ENCODE data around the gene ZCCHC7. TPM values are rescaled to one million over a fixed set of nuclear protein-coding genes. Genes with fewer than 3 reads are reported as not detected.

Gene ZCCHC7
- total and polyA plus RNA-seq, 5 donors from 2014 or later, result 32.3 to 43.6 (median 34.8) TPM

GRCh38 chr9:37333288-37333687, 212.9 kb downstream of the ZCCHC7 start:
- ATAC-seq (ENCODE audit: low read depth in 2 of 2) (no peak), DNase-seq (no peak)
- no peak overlapping the region for H3K4me3 Mint-ChIP-seq
- no peaks in the 10 kb centered on the region for H3K27me3 ChIP-seq (ENCODE audit: control insufficient read depth, insufficient read depth, low read length)
- H3K4me1 ChIP-seq (ENCODE audit: control insufficient read depth, insufficient read depth, low read length, poor library complexity, severe bottlenecking), result no peaks in the 10 kb centered on the region
- H3K27ac Mint-ChIP-seq, result no peak overlapping the region
- H3K27me3 Mint-ChIP-seq, result no peaks in the 10 kb centered on the region
- no peaks in the 10 kb centered on the region for H3K36me3 ChIP-seq (ENCODE audit: control insufficient read depth, insufficient read depth, low read length)
- H3K9me3 ChIP-seq (ENCODE audit: control insufficient read depth in 2 of 2, low read length in 2 of 2), result no peaks in the 10 kb centered on the region
- peaks cover 0 to 4% (median 2%) of the 10 kb centered on the region in 4 donors for H3K4me1 Mint-ChIP-seq
- H3K4me3 ChIP-seq (ENCODE audit: low read depth, low read length), result no peak overlapping the region
- no peak overlapping the region for H3K27ac ChIP-seq (ENCODE audit: insufficient read depth, low read length, poor library complexity, severe bottlenecking)
- H3K9me3 Mint-ChIP-seq, result no peaks in the 10 kb centered on the region
- no peaks in the 10 kb centered on the region for H3K36me3 Mint-ChIP-seq

- H3K27ac ChIP-seq (ENCODE audit: insufficient read depth, low read length, poor library complexity, severe bottlenecking), result no peak overlapping the region
- peaks cover 0 to 7% (median 0%) of the 10 kb centered on the region in 4 donors for H3K4me1 Mint-ChIP-seq
- H3K4me1 ChIP-seq (ENCODE audit: control insufficient read depth, insufficient read depth, low read length, poor library complexity, severe bottlenecking), result no peaks in the 10 kb centered on the region
Measured at GRCh38 chr9:37335238-37335637, 214.9 kb downstream of the ZCCHC7 start.

DNA sequence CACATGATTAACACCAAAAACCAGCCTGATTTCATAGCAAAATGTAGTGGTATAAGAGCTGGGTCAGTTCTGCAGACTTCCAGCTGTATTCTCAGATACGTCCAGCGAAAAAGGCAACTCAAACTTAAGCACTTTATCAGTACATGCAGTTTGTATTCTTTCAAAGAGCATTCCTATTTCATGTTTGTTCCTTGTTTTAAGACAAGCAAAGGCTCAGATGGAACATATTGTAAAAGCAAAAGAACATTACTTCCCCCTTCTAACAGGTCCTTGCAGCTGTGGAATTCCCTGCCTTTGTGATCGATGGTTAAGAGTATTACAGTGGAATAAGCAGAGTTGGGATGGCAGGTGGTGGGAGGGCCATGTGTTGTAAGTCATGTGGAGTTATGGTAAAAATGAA, 215.8 kb downstream of the ZCCHC7 start:
- H3K9me3 ChIP-seq (ENCODE audit: control insufficient read depth in 2 of 2, low read length in 2 of 2), result no peaks in the 10 kb centered on the region
- H3K36me3 ChIP-seq (ENCODE audit: control insufficient read depth, insufficient read depth, low read length), result no peaks in the 10 kb centered on the region
- DNase-seq, result no peak
- no peak overlapping the region for H3K4me3 ChIP-seq (ENCODE audit: low read depth, low read length)
- H3K4me1 Mint-ChIP-seq, result peaks cover 0 to 8% (median 0%) of the 10 kb centered on the region in 4 donors
- no peak overlapping the region for H3K27ac Mint-ChIP-seq
- H3K9me3 Mint-ChIP-seq, result no peaks in the 10 kb centered on the region
- no peaks in the 10 kb centered on the region for H3K27me3 ChIP-seq (ENCODE audit: control insufficient read depth, insufficient read depth, low read length)
- H3K27me3 Mint-ChIP-seq, result no peaks in the 10 kb centered on the region
- H3K4me1 ChIP-seq (ENCODE audit: control insufficient read depth, insufficient read depth, low read length, poor library complexity, severe bottlenecking), result no peaks in the 10 kb centered on the region
- no peak overlapping the region for H3K27ac ChIP-seq (ENCODE audit: insufficient read depth, low read length, poor library complexity, severe bottlenecking)
- H3K36me3 Mint-ChIP-seq, result no peaks in the 10 kb centered on the region
- no peak for ATAC-seq (ENCODE audit: low read depth in 2 of 2)
- no peak overlapping the region for H3K4me3 Mint-ChIP-seq

More at GRCh38 chr9:37335238-37335637, 214.9 kb downstream of the ZCCHC7 start:
- no peaks in the 10 kb centered on the region for H3K36me3 Mint-ChIP-seq
- DNase-seq (no peak), ATAC-seq (ENCODE audit: low read depth in 2 of 2) (no peak)
- no peak overlapping the region for H3K4me3 Mint-ChIP-seq
- Histone ChIP-seq H3K27me3 (ENCODE audit: control insufficient read depth, insufficient read depth, low read length) (no peaks in the 10 kb centered on the region), H3K36me3 (ENCODE audit: control insufficient read depth, insufficient read depth, low read length) (no peaks in the 10 kb centered on the region), H3K9me3 (ENCODE audit: control insufficient read depth in 2 of 2, low read length in 2 of 2) (no peaks in the 10 kb centered on the region), H3K4me3 (ENCODE audit: low read depth, low read length) (no peak overlapping the region)
- no peaks in the 10 kb centered on the region for H3K9me3 Mint-ChIP-seq
- H3K27me3 Mint-ChIP-seq, result no peaks in the 10 kb centered on the region
- no peak overlapping the region for H3K27ac Mint-ChIP-seq

DNA sequence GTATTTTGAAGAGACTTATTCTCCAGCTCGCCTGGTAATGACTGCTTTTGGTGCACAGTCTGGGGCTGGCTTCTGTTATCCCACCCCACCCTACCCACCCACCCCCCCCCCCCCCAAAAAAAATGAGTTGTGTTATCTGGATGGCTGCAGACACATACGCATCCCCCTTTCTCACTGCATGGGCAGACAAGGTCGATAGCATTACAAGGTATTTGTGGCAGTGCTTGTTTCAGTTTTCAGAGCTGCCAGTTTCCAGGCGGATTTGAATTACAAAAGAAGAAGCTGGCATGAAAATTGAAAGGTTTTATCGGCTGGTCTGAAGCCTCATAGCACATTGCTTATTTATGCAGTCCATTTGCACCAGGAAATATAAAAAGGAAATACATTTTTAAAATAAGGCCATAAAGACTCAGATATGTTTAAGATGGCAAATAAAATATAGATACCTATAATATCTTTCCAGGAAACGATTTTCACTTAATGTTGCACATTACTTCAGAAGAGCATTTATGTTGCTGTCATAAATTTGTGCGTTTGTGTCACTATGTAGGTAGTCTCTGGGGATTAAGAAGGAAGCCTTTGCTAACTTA, 217.0 kb downstream of the ZCCHC7 start:
- no peak overlapping the region for H3K4me3 ChIP-seq (ENCODE audit: low read depth, low read length)
- Mint-ChIP-seq H3K27ac (no peak overlapping the region), H3K36me3 (no peaks in the 10 kb centered on the region), H3K4me3 (no peak overlapping the region), H3K4me1 (peaks cover 0 to 8% (median 0%) of the 10 kb centered on the region in 4 donors), H3K9me3 (no peaks in the 10 kb centered on the region), H3K27me3 (no peaks in the 10 kb centered on the region)
- no peak for ATAC-seq (ENCODE audit: low read depth in 2 of 2)
- H3K36me3 ChIP-seq (ENCODE audit: control insufficient read depth, insufficient read depth, low read length), result no peaks in the 10 kb centered on the region
- H3K4me1 ChIP-seq (ENCODE audit: control insufficient read depth, insufficient read depth, low read length, poor library complexity, severe bottlenecking), result no peaks in the 10 kb centered on the region
- H3K27ac ChIP-seq (ENCODE audit: insufficient read depth, low read length, poor library complexity, severe bottlenecking), result no peak overlapping the region
- H3K9me3 ChIP-seq (ENCODE audit: control insufficient read depth in 2 of 2, low read length in 2 of 2), result no peaks in the 10 kb centered on the region
- DNase-seq, result no peak
- H3K27me3 ChIP-seq (ENCODE audit: control insufficient read depth, insufficient read depth, low read length), result no peaks in the 10 kb centered on the region

GRCh38 chr9:37338218-37338617, 217.8 kb downstream of the ZCCHC7 start:
- Mint-ChIP-seq H3K4me3 (no peak overlapping the region), H3K27me3 (no peaks in the 10 kb centered on the region), H3K36me3 (no peaks in the 10 kb centered on the region), H3K4me1 (peaks cover 0 to 8% (median 0%) of the 10 kb centered on the region in 4 donors), H3K27ac (no peak overlapping the region), H3K9me3 (no peaks in the 10 kb centered on the region)
- DNase-seq, result no peak
- Histone ChIP-seq H3K36me3 (ENCODE audit: control insufficient read depth, insufficient read depth, low read length) (no peaks in the 10 kb centered on the region), H3K27ac (ENCODE audit: insufficient read depth, low read length, poor library complexity, severe bottlenecking) (no peak overlapping the region), H3K4me1 (ENCODE audit: control insufficient read depth, insufficient read depth, low read length, poor library complexity, severe bottlenecking) (no peaks in the 10 kb centered on the region), H3K4me3 (ENCODE audit: low read depth, low read length) (no peak overlapping the region), H3K9me3 (ENCODE audit: control insufficient read depth in 2 of 2, low read length in 2 of 2) (no peaks in the 10 kb centered on the region), H3K27me3 (ENCODE audit: control insufficient read depth, insufficient read depth, low read length) (no peaks in the 10 kb centered on the region)
- no peak for ATAC-seq (ENCODE audit: low read depth in 2 of 2)

- ATAC-seq (ENCODE audit: low read depth in 2 of 2) (no peak), DNase-seq (no peak)
- no peak overlapping the region for H3K27ac Mint-ChIP-seq
- peaks cover 3% of the 10 kb centered on the region for H3K36me3 Mint-ChIP-seq
- H3K4me1 ChIP-seq (ENCODE audit: control insufficient read depth, insufficient read depth, low read length, poor library complexity, severe bottlenecking), result no peaks in the 10 kb centered on the region
- H3K4me3 ChIP-seq (ENCODE audit: low read depth, low read length), result no peak overlapping the region
- no peaks in the 10 kb centered on the region for H3K9me3 Mint-ChIP-seq
- H3K36me3 ChIP-seq (ENCODE audit: control insufficient read depth, insufficient read depth, low read length), result no peaks in the 10 kb centered on the region
- H3K27me3 ChIP-seq (ENCODE audit: control insufficient read depth, insufficient read depth, low read length), result no peaks in the 10 kb centered on the region
- no peaks in the 10 kb centered on the region for H3K9me3 ChIP-seq (ENCODE audit: control insufficient read depth in 2 of 2, low read length in 2 of 2)
- no peak overlapping the region for H3K4me3 Mint-ChIP-seq
- H3K27ac ChIP-seq (ENCODE audit: insufficient read depth, low read length, poor library complexity, severe bottlenecking), result no peak overlapping the region
- no peaks in the 10 kb centered on the region for H3K27me3 Mint-ChIP-seq
- peaks cover 0 to 11% (median 0%) of the 10 kb centered on the region in 4 donors for H3K4me1 Mint-ChIP-seq
Measured at GRCh38 chr9:37339923-37340322, 219.5 kb downstream of the ZCCHC7 start.

- no peaks in the 10 kb centered on the region for H3K9me3 Mint-ChIP-seq
- no peak overlapping the region for H3K27ac Mint-ChIP-seq
Measured at GRCh38 chr9:37340961-37341360, 220.6 kb downstream of the ZCCHC7 start.

DNA sequence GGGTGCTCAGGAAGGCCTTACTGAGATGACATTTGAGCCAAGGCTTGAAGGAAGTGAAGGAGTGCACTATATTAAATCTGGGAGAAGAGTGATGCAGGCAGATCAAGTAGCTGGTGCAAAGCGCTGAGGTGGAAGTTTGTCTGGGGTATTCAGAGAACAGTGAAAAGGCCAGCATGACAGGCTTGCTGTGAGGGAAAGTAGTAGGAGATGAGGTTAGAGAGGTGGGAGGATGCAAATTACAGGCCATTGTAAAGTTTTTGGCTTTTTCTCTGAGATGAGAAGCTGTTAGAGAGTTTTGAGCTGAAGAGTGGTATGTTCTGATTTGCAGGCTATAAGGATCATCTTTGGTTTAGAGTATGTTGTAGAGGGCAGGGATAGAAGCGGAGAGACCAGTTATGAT, 221.3 kb downstream of the ZCCHC7 start:
- H3K4me3 Mint-ChIP-seq, result no peak overlapping the region
- H3K27ac ChIP-seq (ENCODE audit: insufficient read depth, low read length, poor library complexity, severe bottlenecking), result no peak overlapping the region
- H3K4me3 ChIP-seq (ENCODE audit: low read depth, low read length), result no peak overlapping the region
- ATAC-seq (ENCODE audit: low read depth in 2 of 2), result no peak
- peaks cover 3% of the 10 kb centered on the region for H3K36me3 Mint-ChIP-seq
- no peaks in the 10 kb centered on the region for H3K27me3 ChIP-seq (ENCODE audit: control insufficient read depth, insufficient read depth, low read length)
- no peaks in the 10 kb centered on the region for H3K4me1 ChIP-seq (ENCODE audit: control insufficient read depth, insufficient read depth, low read length, poor library complexity, severe bottlenecking)
- H3K4me1 Mint-ChIP-seq, result peaks cover 0 to 9% (median 0%) of the 10 kb centered on the region in 4 donors
- no peaks in the 10 kb centered on the region for H3K36me3 ChIP-seq (ENCODE audit: control insufficient read depth, insufficient read depth, low read length)
- DNase-seq, result no peak
- H3K9me3 Mint-ChIP-seq, result no peaks in the 10 kb centered on the region
- no peak overlapping the region for H3K27ac Mint-ChIP-seq
- H3K27me3 Mint-ChIP-seq, result no peaks in the 10 kb centered on the region
- no peaks in the 10 kb centered on the region for H3K9me3 ChIP-seq (ENCODE audit: control insufficient read depth in 2 of 2, low read length in 2 of 2)

More at GRCh38 chr9:37340961-37341360, 220.6 kb downstream of the ZCCHC7 start:
- no peaks in the 10 kb centered on the region for H3K9me3 ChIP-seq (ENCODE audit: control insufficient read depth in 2 of 2, low read length in 2 of 2)
- H3K27ac ChIP-seq (ENCODE audit: insufficient read depth, low read length, poor library complexity, severe bottlenecking), result no peak overlapping the region
- Mint-ChIP-seq H3K27me3 (no peaks in the 10 kb centered on the region), H3K4me3 (no peak overlapping the region), H3K4me1 (peaks cover 0 to 11% (median 0%) of the 10 kb centered on the region in 4 donors), H3K36me3 (peaks cover 3% of the 10 kb centered on the region)
- H3K27me3 ChIP-seq (ENCODE audit: control insufficient read depth, insufficient read depth, low read length), result no peaks in the 10 kb centered on the region
- ATAC-seq (ENCODE audit: low read depth in 2 of 2), result no peak
- no peaks in the 10 kb centered on the region for H3K4me1 ChIP-seq (ENCODE audit: control insufficient read depth, insufficient read depth, low read length, poor library complexity, severe bottlenecking)
- H3K4me3 ChIP-seq (ENCODE audit: low read depth, low read length), result no peak overlapping the region
- no peak for DNase-seq
- H3K36me3 ChIP-seq (ENCODE audit: control insufficient read depth, insufficient read depth, low read length), result no peaks in the 10 kb centered on the region

Measured in CD4-positive, CD25-positive, alpha-beta regulatory T cell (primary cell).